Activated CD8-positive, alpha-beta T cell treated with anti-CD3 and anti-CD28 coated beads for 36 hours (primary cell): ENCODE measurements around the gene ANXA9. TPM values are rescaled to one million over a fixed set of nuclear protein-coding genes. Genes with fewer than 3 reads are reported as not detected.
A peak's percentile ranks its signal among the peaks of the same experiment; 100 is the strongest.

Experiments
- ATAC-seq: fragments of 200-7000 bp; cut with Tn5 transposase; one replicate; pipeline ENCODE4 v1.10.0; 2021; ENCODE audit warnings: mild to moderate bottlenecking, moderate library complexity
- CTCF ChIA-PET: fragments of 350-600 bp; sonication (Branson Sonifier 250); formaldehyde crosslinking; loops from one replicate; lab custom pipeline; 2021; ENCODE audit warnings: antibody characterized with exemption; lab: Charles Lee
- POLR2A ChIA-PET: fragments of 350-600 bp; sonication (Branson Sonifier 250); formaldehyde crosslinking; loops from one replicate; lab custom pipeline; 2021; ENCODE audit warnings: antibody characterized with exemption; lab: Charles Lee
- DNase-seq: peaks from one replicate; pipeline ENCODE4 v3.0.0-alpha.2; 2020
- H3K27ac Mint-ChIP-seq: one replicate; pipeline ENCODE4 v1.8.0; 2021; ENCODE audit warnings: mild to moderate bottlenecking, mixed read lengths
- H3K27me3 Mint-ChIP-seq: one replicate; pipeline ENCODE4 v1.8.0; 2021; ENCODE audit warnings: mixed read lengths
- H3K36me3 Mint-ChIP-seq: one replicate; pipeline ENCODE4 v1.8.0; 2021; ENCODE audit warnings: low read depth, mixed read lengths
- H3K4me1 Mint-ChIP-seq: one replicate; pipeline ENCODE4 v1.8.0; 2021; ENCODE audit warnings: low read depth, mixed read lengths
- H3K4me3 Mint-ChIP-seq: one replicate; pipeline ENCODE4 v1.8.0; 2021; ENCODE audit warnings: mild to moderate bottlenecking, moderate library complexity, mixed read lengths
- H3K9me3 Mint-ChIP-seq: one replicate; pipeline ENCODE4 v1.8.0; 2021; ENCODE audit warnings: mixed read lengths
- CTCF ChIP-seq: fragments of 200-600 bp; IDR thresholded peaks from one replicate; pipeline ENCODE4 v1.8.0; 2022; ENCODE audit warnings: antibody characterized with exemption, mild to moderate bottlenecking
- intact Hi-C: fragments of 100-400 bp; cut with micrococcal nuclease; formaldehyde crosslinking; loops from one replicate; pipeline ENCODE4 v1.10.0; 2022
- total RNA-seq, 2 experiments: library from RNA; stranded (reverse); gene quantifications; one replicate each; pipeline ENCODE4 v1.2.3, GENCODE V29; 2021

ANXA9 gene
- total RNA-seq, 2 experiments from 2014 or later = 0.25 TPM; not detected in 1

- intact Hi-C loops = loop anchor here (5.0 kb wide), 1 partner anchor 46 kb away; the partner anchor contains the start of gene SETDB1
- CTCF ChIA-PET = interaction anchor here (0.9 to 1.3 kb wide), 6 partner anchors 13 to 51 kb away, joined by 3 to 9 read pairs (median 5); partner anchors contain the start of gene MINDY1
- Mint-ChIP-seq H3K9me3 (no peaks in the 10 kb centered on the region), H3K27me3 (no peaks in the 10 kb centered on the region), H3K4me3 (peak overlapping the region; percentile 91), H3K36me3 (peaks cover 25% of the 10 kb centered on the region), H3K27ac (peak overlapping the region; percentile 90), H3K4me1 (peaks cover 55% of the 10 kb centered on the region)
- DNase-seq = peak; percentile 39
- no peak for TF ChIP-seq CTCF
- ATAC-seq = no peak
- POLR2A ChIA-PET = interaction anchor here (0.8 to 1.8 kb wide), 10 partner anchors 12 to 393 kb away, joined by 3 to 10 read pairs (median 4); partner anchors contain the start of genes MCL1, MINDY1 and SETDB1
These were observed 8.7 kb upstream of the ANXA9 start for GRCh38 chr1:150973258-150973835.

- H3K4me1 Mint-ChIP-seq = peaks cover 60% of the 10 kb centered on the region
- ATAC-seq = peak; percentile 20
- H3K27me3 Mint-ChIP-seq = no peaks in the 10 kb centered on the region
- H3K9me3 Mint-ChIP-seq = no peaks in the 10 kb centered on the region
- H3K27ac Mint-ChIP-seq = peak overlapping the region; percentile 90
- ChIA-PET CTCF (interaction anchor here (0.9 to 1.3 kb wide), 6 partner anchors 12 to 52 kb away, joined by 3 to 9 read pairs (median 5); partner anchors contain the start of gene MINDY1), POLR2A (interaction anchor here (0.8 to 1.8 kb wide), 11 partner anchors 12 to 394 kb away, joined by 3 to 10 read pairs (median 3); partner anchors contain the start of genes MCL1, MINDY1 and SETDB1)
- peak overlapping the region; percentile 91 for H3K4me3 Mint-ChIP-seq
- no peak for TF ChIP-seq CTCF
- intact Hi-C loops = loop anchor here (5.0 kb wide), 1 partner anchor 47 kb away; the partner anchor contains the start of gene SETDB1
- H3K36me3 Mint-ChIP-seq = peaks cover 22% of the 10 kb centered on the region
- DNase-seq = peak; percentile 59
These were observed 8.1 kb upstream of the ANXA9 start for GRCh38 chr1:150973836-150974579.

GRCh38 chr1:150974580-150975478 is 7.3 kb upstream of the ANXA9 start, which contains the start of gene CERS2:
Gene CERS2 (minus strand): TSS chr1:150974835. CDS start chr1:150969090, 5,745 bp downstream.
- peaks cover 66% of the 10 kb centered on the region for H3K4me1 Mint-ChIP-seq
- peak within 1 kb of the TSS; percentile 91 for H3K4me3 Mint-ChIP-seq
- DNase-seq (peak; percentile 72), ATAC-seq (peak; percentile 44)
- H3K36me3 Mint-ChIP-seq = peaks cover 22% of the 10 kb centered on the region
- ChIA-PET POLR2A (interaction anchor here (0.7 to 1.8 kb wide), 10 partner anchors 11 to 395 kb away, joined by 3 to 10 read pairs (median 4); partner anchors contain the start of genes MCL1 and MINDY1), CTCF (interaction anchor here (1.0 to 8.4 kb wide), 5 partner anchors 11 to 52 kb away, joined by 4 to 103 read pairs (median 7); partner anchors contain the start of gene MINDY1)
- H3K9me3 Mint-ChIP-seq = no peaks in the 10 kb centered on the region
- peak within 1 kb of the TSS; percentile 90 for H3K27ac Mint-ChIP-seq
- TF ChIP-seq CTCF = no peak
- intact Hi-C loops = loop anchor here (5.0 kb wide), 1 partner anchor 48 kb away; the partner anchor contains the start of gene SETDB1
- no peaks in the 10 kb centered on the region for H3K27me3 Mint-ChIP-seq

GRCh38 chr1:150976401-150976821 is 5.7 kb upstream of the ANXA9 start:
- Mint-ChIP-seq H3K4me3 (peak overlapping the region; percentile 79), H3K27ac (peak overlapping the region; percentile 91), H3K36me3 (peaks cover 22% of the 10 kb centered on the region), H3K9me3 (no peaks in the 10 kb centered on the region), H3K4me1 (peaks cover 53% of the 10 kb centered on the region), H3K27me3 (no peaks in the 10 kb centered on the region)
- CTCF ChIA-PET = interaction anchor here (0.9 to 8.4 kb wide), 7 partner anchors 8 to 416 kb away, joined by 3 to 103 read pairs (median 3); no protein-coding TSS in a partner anchor
- ATAC-seq (no peak), DNase-seq (no peak)
- intact Hi-C loops = no loop called here
- no peak for TF ChIP-seq CTCF
- POLR2A ChIA-PET = interaction anchor here (0.6 to 1.9 kb wide), 6 partner anchors 8 to 399 kb away, joined by 3 to 10 read pairs (median 3); partner anchors contain the start of gene MINDY1
